GM18502 (cell line): ENCODE measurements around the gene GOLGA5.

Source experiments
- ATAC-seq: cut with Tn5 transposase; IDR thresholded peaks from one replicate; pipeline ENCODE4 v1.9.1; 2021; ENCODE audit warnings: mild to moderate bottlenecking; ENCODE audit not compliant: unreplicated experiment, poor library complexity

The GOLGA5 gene

GRCh38 chr14:92866901-92867865, 73.1 kb downstream of the GOLGA5 start:
- ATAC-seq, result no peak

GRCh38 chr14:92874962-92875661, 81.0 kb downstream of the GOLGA5 start:
- no peak for ATAC-seq

GRCh38 chr14:92877757-92878431, 83.8 kb downstream of the GOLGA5 start:
- no peak for ATAC-seq

- no peak for ATAC-seq
Measured at GRCh38 chr14:92880351-92880750, 86.2 kb downstream of the GOLGA5 start.

GRCh38 chr14:92880851-92881250, 86.7 kb downstream of the GOLGA5 start:
- ATAC-seq, result no peak

GRCh38 chr14:92883066-92883465, 89.0 kb downstream of the GOLGA5 start:
- ATAC-seq, result no peak

GRCh38 chr14:92884410-92884809, 90.3 kb downstream of the GOLGA5 start:
- ATAC-seq, result no peak

GRCh38 chr14:92885279-92886061, 91.4 kb downstream of the GOLGA5 start:
- ATAC-seq, result no peak

- no peak for ATAC-seq
Measured at GRCh38 chr14:92886337-92886736, 92.2 kb downstream of the GOLGA5 start.

- ATAC-seq, result no peak
Measured at GRCh38 chr14:92887157-92887556, 93.1 kb downstream of the GOLGA5 start.

- no peak for ATAC-seq
Measured at GRCh38 chr14:92888896-92889295, 94.8 kb downstream of the GOLGA5 start.
